ENCODE measurements around the gene GALNT9. TPM values are rescaled to one million over a fixed set of nuclear protein-coding genes. Genes with fewer than 3 reads are reported as not detected.

GALNT9 gene
- total RNA-seq, 1 donor from 2014 or later, result not detected

- FAIRE-seq (no peak), DNase-seq (ENCODE audit: low read depth) (no peak)
- Histone ChIP-seq H3K36me3 (ENCODE audit: control insufficient read depth, insufficient read depth, low read length) (no peaks in the 10 kb centered on the region), H3K4me3 (ENCODE audit: low read depth, low read length) (no peak overlapping the region), H3K27me3 (ENCODE audit: control insufficient read depth, insufficient read depth, low read length) (no peaks in the 10 kb centered on the region)
- TF ChIP-seq CTCF (IDR thresholded peaks at IDR 0.05; ENCODE audit: insufficient read depth, low read length, severe bottlenecking), result no peak
These were observed 41.8 kb downstream of the GALNT9 start for GRCh38 chr12:132287391-132288238.

GRCh38 chr12:132286912-132287311 is 42.5 kb downstream of the GALNT9 start:
- FAIRE-seq (no peak), DNase-seq (ENCODE audit: low read depth) (no peak)
- Histone ChIP-seq H3K27me3 (ENCODE audit: control insufficient read depth, insufficient read depth, low read length) (no peaks in the 10 kb centered on the region), H3K36me3 (ENCODE audit: control insufficient read depth, insufficient read depth, low read length) (no peaks in the 10 kb centered on the region), H3K4me3 (ENCODE audit: low read depth, low read length) (no peak overlapping the region)
- no peak for TF ChIP-seq CTCF (IDR thresholded peaks at IDR 0.05; ENCODE audit: insufficient read depth, low read length, severe bottlenecking)

DNA sequence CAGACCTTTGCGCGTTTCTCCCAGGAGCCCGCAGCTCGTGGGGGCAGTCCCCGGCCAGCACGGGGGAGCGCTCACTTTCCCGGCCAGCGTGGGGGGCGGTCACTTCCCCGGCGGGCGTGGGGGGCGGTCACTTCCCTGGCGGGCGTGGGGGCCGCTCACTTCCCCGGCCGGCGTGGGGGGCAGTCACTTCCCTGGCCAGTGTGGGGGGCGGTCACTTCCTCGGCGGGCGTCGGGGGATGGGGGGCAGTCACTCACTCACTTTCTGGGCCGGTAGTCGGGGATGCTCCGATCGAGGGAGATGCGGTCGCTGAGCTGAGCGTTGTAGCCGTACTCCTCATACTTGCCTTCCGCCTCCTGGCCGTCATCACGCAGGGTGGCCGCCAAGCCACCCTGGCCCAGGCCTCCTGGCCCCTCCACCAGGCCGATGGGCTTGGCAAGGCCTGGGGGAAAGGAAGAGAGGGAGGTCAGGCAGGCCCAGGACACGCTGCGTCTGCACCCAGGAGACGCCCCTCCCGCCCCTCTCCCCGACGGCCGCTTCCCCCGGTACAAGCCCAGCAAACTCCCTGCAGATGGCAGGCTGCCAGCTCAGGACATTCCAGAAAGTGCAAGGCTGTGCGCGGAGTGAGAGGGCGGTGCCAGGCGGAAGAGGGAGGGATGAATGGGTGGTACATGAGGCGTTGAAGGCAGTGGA is 43.3 kb downstream of the GALNT9 start:
- DNase-seq (ENCODE audit: low read depth) (peak; percentile 5), FAIRE-seq (no peak)
- no peak for TF ChIP-seq CTCF (IDR thresholded peaks at IDR 0.05; ENCODE audit: insufficient read depth, low read length, severe bottlenecking)
- no peaks in the 10 kb centered on the region for H3K36me3 ChIP-seq (ENCODE audit: control insufficient read depth, insufficient read depth, low read length)
- no peak overlapping the region for H3K4me3 ChIP-seq (ENCODE audit: low read depth, low read length)
- no peaks in the 10 kb centered on the region for H3K27me3 ChIP-seq (ENCODE audit: control insufficient read depth, insufficient read depth, low read length)

DNA sequence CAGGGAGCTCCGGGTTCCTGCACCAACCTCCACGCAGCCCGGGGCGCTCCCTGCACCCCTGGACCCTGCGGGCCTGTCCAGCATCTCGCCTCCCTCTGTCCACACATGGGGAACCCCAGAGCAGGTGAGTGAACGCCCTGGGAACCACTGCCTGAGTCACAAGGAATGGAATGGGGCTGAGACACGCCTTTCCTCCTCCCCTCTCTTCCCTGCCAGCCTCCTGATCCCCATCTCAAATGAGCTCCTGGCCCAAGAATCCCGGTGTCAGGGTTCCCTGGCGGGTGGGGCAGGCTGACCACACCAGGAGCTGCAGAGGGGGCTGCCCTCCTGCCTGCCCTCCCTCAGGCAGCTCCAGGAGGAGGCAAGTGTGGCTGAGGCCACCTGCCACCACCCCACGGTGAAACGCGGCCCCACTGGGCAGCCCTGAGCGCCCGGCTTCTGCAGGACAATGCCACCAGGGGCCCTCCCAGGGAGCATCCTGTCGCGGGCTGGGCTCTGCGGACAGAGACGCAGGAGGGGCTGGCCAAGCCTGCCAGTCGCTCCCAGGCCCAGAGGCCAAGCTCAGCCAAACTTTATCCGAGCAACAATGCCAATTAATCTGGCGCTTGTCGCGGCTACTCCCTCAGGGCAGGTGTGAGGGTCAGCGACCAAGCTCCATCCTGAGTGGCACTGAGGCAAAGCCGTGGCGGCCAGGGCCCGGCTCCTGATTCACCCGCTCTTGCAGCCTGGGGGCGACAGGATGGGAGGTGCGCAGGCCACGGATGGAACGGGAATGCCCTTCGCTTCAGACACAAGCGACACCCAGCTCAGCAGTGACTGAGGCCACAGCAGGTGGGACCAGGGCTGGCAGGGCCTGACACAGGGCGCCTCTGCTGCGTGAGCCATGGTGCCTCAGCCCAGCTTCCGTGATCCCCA is 44.3 kb downstream of the GALNT9 start:
- TF ChIP-seq CTCF (IDR thresholded peaks at IDR 0.05; ENCODE audit: insufficient read depth, low read length, severe bottlenecking), result no peak
- Histone ChIP-seq H3K36me3 (ENCODE audit: control insufficient read depth, insufficient read depth, low read length) (no peaks in the 10 kb centered on the region), H3K4me3 (ENCODE audit: low read depth, low read length) (no peak overlapping the region), H3K27me3 (ENCODE audit: control insufficient read depth, insufficient read depth, low read length) (no peaks in the 10 kb centered on the region)
- DNase-seq (ENCODE audit: low read depth) (peak; percentile 51), FAIRE-seq (no peak)

GRCh38 chr12:132284071-132284826 is 45.1 kb downstream of the GALNT9 start:
- Histone ChIP-seq H3K4me3 (ENCODE audit: low read depth, low read length) (no peak overlapping the region), H3K36me3 (ENCODE audit: control insufficient read depth, insufficient read depth, low read length) (no peaks in the 10 kb centered on the region), H3K27me3 (ENCODE audit: control insufficient read depth, insufficient read depth, low read length) (no peaks in the 10 kb centered on the region)
- DNase-seq (ENCODE audit: low read depth) (peak; percentile 4), FAIRE-seq (peak; percentile 89)
- no peak for TF ChIP-seq CTCF (IDR thresholded peaks at IDR 0.05; ENCODE audit: insufficient read depth, low read length, severe bottlenecking)
